Measurements from ENCODE around the gene BMP2K. TPM values are rescaled to one million over a fixed set of nuclear protein-coding genes. Genes with fewer than 3 reads are reported as not detected.

Gene BMP2K
- total RNA-seq, 1 donor from 2014 or later = 17.3 TPM

DNA sequence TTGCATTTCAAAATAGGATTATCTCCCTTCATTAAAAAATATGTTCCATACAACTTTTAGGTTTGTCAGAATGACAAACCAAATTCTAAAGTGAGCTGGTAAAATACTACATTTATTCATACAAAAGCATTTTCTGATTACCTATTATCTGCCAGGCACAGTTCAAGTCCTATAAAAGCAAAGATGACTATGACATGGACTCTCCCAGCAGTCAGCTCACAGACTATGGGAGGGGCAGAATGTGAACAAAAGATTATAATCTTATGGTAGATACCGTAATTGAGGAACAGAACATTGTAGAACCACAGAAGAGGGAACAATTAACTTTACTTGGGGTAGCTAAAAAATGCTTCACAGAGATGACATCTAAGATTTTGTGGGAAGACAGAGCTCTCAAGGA is 150.7 kb downstream of the BMP2K start:
- Mint-ChIP-seq H3K36me3 (ENCODE audit: low read depth) (peaks cover 37% of the 10 kb centered on the region), H3K27me3 (no peaks in the 10 kb centered on the region)
- intact Hi-C loops (cut with micrococcal nuclease) = no loop called here

DNA sequence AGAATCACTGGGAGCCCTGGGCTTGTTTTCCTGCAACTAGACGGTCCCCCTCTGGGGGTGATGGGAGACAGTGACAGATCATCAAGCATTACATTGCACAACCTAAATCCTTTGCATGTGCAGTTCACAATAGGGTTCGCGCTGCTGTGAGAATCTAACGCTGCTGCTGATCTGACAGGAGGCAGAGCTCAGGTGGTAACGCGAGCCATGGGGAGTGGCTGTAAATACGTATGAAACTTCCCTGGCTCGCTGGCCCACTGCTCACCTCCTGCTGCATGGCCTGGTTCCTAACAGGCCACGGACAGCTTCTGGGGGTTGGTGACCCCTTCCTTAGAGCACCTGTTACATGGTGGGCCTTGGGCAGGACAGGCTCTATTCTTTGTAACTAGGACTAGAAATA is 152.7 kb downstream of the BMP2K start:
- intact Hi-C loops (cut with micrococcal nuclease) = no loop called here
- no peak overlapping the region for H3K27ac Mint-ChIP-seq
- no peak for DNase-seq

More for the DNA sequence above, 150.7 kb downstream of the BMP2K start:
- no peak for DNase-seq
- Mint-ChIP-seq H3K4me1 (peaks cover 9% of the 10 kb centered on the region), H3K9me3 (no peaks in the 10 kb centered on the region), H3K4me3 (no peak overlapping the region), H3K27ac (no peak overlapping the region)

DNA sequence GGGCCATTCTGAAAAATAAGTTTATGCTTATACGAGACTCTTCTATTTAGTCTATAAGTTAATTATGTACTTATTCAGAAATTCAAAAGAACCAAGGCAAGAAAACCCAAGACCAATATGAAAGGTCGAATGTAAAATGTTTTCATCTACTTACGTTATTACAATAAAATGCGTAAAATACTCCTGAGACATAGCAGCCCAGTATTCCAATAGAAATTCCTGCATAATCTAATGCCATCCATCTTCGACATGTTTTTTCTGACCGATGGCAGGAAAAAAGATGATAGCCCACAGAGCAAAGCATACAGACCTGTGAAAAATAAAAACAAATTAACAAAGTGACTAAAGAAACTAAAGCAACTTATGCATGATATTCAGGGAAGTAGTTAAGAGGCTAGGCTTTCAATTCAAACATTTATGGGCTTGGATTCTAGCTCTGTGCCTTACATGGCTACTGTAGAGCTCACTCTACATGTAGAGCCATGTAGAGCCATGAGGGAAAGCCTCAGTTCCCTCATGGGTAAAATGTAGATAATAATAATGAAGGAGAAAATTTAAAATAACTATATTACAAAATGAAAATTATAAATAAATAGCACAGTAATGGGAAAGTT is 154.0 kb downstream of the BMP2K start:
- Mint-ChIP-seq H3K4me3 (no peak overlapping the region), H3K36me3 (ENCODE audit: low read depth) (peaks cover 38% of the 10 kb centered on the region), H3K4me1 (peaks cover 4% of the 10 kb centered on the region), H3K9me3 (no peaks in the 10 kb centered on the region), H3K27ac (no peak overlapping the region), H3K27me3 (no peaks in the 10 kb centered on the region)
- intact Hi-C loops (cut with micrococcal nuclease) = no loop called here
- no peak for DNase-seq

More for the DNA sequence above, 152.7 kb downstream of the BMP2K start:
- no peaks in the 10 kb centered on the region for H3K27me3 Mint-ChIP-seq
- no peak overlapping the region for H3K4me3 Mint-ChIP-seq
- H3K4me1 Mint-ChIP-seq = peaks cover 4% of the 10 kb centered on the region
- H3K9me3 Mint-ChIP-seq = no peaks in the 10 kb centered on the region
- H3K36me3 Mint-ChIP-seq (ENCODE audit: low read depth) = peaks cover 36% of the 10 kb centered on the region

DNA sequence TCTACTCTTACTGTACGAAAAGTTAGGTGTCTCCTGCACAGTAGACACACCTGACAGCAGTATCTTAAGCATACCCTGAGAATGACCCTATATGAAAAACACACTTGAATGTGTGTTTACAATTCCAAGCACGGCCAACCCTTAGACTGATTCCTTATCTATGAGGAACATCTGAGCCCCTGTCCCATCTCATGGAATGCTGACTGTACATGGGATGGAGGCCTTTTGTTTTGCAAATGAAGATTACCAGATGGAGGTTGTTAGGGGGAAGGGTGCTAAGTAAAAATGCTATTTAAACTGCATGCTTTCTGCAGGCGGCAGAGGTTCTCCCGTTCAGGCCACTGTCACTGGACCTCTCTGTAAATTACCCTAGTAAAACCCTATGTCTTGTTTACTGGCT is 160.8 kb downstream of the BMP2K start:
- intact Hi-C loops (cut with micrococcal nuclease) = loop anchor here (5.0 kb wide), 5 partner anchors 280 to 1245 kb away; no protein-coding TSS in a partner anchor
- Mint-ChIP-seq H3K4me1 (peaks cover 37% of the 10 kb centered on the region), H3K4me3 (no peak overlapping the region), H3K27ac (no peak overlapping the region), H3K27me3 (peaks cover 1% of the 10 kb centered on the region), H3K9me3 (no peaks in the 10 kb centered on the region), H3K36me3 (ENCODE audit: low read depth) (peaks cover 16% of the 10 kb centered on the region)
- no peak for DNase-seq

DNA sequence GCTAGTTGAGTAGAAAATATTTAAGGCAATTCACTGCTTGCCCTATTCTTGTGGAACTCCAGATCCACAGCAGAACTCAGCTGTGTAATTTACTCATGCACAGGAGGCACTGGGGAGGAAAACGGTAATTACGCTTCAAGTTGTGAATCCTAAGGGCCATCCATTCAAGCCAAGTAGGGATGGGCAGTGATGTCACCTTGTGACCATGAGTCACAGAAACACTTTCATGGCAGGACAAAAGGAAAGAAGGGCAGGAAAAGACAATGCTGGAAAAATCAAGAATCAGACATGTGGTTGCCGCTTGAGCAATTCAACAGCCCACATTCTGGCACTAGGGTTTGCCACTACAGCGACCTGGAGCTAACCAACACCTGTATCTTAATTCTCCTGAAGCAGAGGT is 161.7 kb downstream of the BMP2K start:
- peaks cover 37% of the 10 kb centered on the region for H3K4me1 Mint-ChIP-seq
- intact Hi-C loops (cut with micrococcal nuclease) = loop anchor here (2.0 to 5.0 kb wide), 7 partner anchors 15 to 1244 kb away; partner anchors contain the start of gene BMP2K
- H3K27ac Mint-ChIP-seq = peak overlapping the region; percentile 54
- no peaks in the 10 kb centered on the region for H3K9me3 Mint-ChIP-seq
- no peak for DNase-seq
- H3K36me3 Mint-ChIP-seq (ENCODE audit: low read depth) = peaks cover 16% of the 10 kb centered on the region
- H3K4me3 Mint-ChIP-seq = peak overlapping the region; percentile 51
- peaks cover 5% of the 10 kb centered on the region for H3K27me3 Mint-ChIP-seq

DNA sequence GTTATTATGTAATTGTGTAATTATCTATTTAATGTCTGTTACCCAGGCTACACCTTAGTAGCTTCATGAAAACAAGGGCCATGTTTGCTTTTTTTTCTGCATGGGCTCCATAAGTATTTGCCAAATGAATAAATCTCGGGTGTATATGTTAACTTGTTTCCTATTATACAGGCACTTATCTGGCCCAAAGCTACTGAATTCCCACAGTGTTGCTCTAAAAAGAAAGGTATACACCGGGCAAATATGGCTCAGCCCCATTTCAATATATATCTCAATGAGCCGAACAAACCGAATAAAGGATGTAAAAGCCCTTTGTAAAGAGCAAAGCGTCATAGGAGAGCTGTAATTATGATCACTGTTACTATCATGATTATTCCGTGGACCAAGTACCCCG is 162.3 kb downstream of the BMP2K start:
- no peaks in the 10 kb centered on the region for H3K9me3 Mint-ChIP-seq
- H3K36me3 Mint-ChIP-seq (ENCODE audit: low read depth) = peaks cover 15% of the 10 kb centered on the region
- H3K4me1 Mint-ChIP-seq = peaks cover 37% of the 10 kb centered on the region
- H3K27ac Mint-ChIP-seq = peak overlapping the region; percentile 85
- peaks cover 10% of the 10 kb centered on the region for H3K27me3 Mint-ChIP-seq
- intact Hi-C loops (cut with micrococcal nuclease) = loop anchor here (2.0 to 5.0 kb wide), 7 partner anchors 16 to 1244 kb away; partner anchors contain the start of gene BMP2K
- peak overlapping the region; percentile 94 for H3K4me3 Mint-ChIP-seq
- DNase-seq = peak; percentile 59

DNA sequence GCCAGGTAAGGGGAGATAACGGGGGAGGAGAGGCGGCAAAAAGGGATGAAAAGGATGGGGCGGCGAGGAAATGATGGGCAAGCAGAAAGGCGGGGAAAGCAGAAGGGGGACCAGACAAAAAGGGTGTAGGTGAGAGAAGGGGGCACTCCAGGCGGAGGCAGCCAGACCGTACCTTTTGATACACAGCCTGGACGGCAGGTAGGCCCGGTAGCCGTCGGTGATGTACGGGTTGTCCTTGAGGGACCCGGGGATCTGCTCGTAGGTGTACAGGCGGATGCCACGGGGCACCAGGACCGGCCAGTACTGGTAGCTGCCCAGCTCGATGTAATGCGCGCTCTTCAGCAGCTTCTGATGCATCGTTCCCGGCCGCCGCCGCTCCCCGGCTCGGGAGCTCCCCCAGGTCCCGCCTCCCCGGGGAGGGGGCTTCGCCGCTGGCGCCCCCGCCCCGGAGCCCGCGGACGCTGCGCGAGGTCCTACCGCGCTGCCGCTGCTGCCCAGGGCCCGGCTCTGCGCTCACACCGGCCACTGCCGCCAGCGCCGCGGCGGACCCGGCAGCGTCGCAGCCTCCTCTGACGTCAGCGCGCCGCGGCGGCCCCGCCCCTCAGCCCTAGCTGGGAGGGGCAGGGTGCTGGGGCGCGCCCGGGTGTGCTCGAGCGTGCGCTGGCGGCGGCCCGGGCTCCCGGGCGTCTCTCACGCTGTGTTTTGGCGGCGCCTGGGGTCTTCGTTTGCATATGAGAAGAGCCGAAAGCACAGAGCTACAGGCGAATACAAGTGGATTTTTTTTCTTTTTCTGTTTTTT is 162.9 kb downstream of the BMP2K start, which contains the start of gene PAQR3:
Gene PAQR3 (minus strand): TSS at position 571 of the 799 bp plus-strand sequence. CDS start 214 bp downstream, at position 357.
- Mint-ChIP-seq H3K9me3 (no peaks in the 10 kb centered on the region), H3K27ac (peak within 1 kb of the TSS; percentile 85), H3K4me3 (peak within 1 kb of the TSS; percentile 94), H3K36me3 (ENCODE audit: low read depth) (peaks cover 13% of the 10 kb centered on the region), H3K27me3 (peaks cover 16% of the 10 kb centered on the region), H3K4me1 (peaks cover 37% of the 10 kb centered on the region)
- intact Hi-C loops (cut with micrococcal nuclease) = loop anchor here (2.0 to 5.0 kb wide), 7 partner anchors 16 to 1243 kb away; partner anchors contain the start of gene BMP2K
- DNase-seq = peak; percentile 96

DNA sequence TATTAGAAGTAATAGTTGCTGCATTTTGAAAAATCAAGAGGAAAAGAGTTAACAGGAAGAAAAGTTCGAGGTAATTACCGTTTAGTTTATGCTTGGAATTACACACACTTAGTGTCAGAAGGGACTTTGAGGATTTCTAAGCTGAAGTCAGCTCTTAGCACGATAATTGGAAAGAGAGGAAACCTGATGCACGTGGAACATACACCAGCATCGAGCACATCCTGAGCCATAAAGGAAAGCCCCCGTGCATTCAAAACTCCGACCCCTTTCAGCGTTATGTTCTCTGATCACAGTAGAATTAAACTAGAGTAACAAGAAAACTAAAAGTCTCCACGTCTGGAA is 163.5 kb downstream of the BMP2K start:
- Mint-ChIP-seq H3K36me3 (ENCODE audit: low read depth) (peaks cover 10% of the 10 kb centered on the region), H3K27me3 (peaks cover 21% of the 10 kb centered on the region), H3K27ac (peak overlapping the region; percentile 73), H3K9me3 (no peaks in the 10 kb centered on the region), H3K4me1 (peaks cover 37% of the 10 kb centered on the region), H3K4me3 (peak overlapping the region; percentile 76)
- DNase-seq = no peak
- intact Hi-C loops (cut with micrococcal nuclease) = loop anchor here (2.0 to 5.0 kb wide), 7 partner anchors 17 to 1243 kb away; partner anchors contain the start of gene BMP2K

DNA sequence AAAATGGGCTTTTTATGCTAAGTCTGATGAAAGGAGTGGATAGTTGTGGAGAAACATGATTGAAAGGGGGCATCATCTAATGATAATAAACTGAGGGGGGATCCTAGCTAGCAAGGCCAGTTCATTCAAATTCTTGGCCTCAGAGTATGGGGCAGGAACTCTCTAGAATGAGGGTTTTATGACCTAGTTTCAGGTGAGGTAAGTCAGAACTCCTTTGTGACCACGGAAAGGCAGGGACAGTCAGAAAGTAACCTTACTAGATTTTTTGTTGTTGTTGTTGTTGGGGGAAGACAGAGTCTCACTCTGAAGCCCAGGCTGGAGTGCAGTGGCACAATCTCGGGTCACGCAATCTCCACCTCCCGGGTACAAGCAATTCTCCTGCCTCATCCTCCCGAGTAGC is 164.6 kb downstream of the BMP2K start:
- Mint-ChIP-seq H3K4me1 (peaks cover 35% of the 10 kb centered on the region), H3K27me3 (peaks cover 29% of the 10 kb centered on the region), H3K9me3 (no peaks in the 10 kb centered on the region), H3K4me3 (no peak overlapping the region), H3K36me3 (ENCODE audit: low read depth) (peaks cover 7% of the 10 kb centered on the region), H3K27ac (peak overlapping the region; percentile 3)
- DNase-seq = peak; percentile 60
- intact Hi-C loops (cut with micrococcal nuclease) = no loop called here

DNA sequence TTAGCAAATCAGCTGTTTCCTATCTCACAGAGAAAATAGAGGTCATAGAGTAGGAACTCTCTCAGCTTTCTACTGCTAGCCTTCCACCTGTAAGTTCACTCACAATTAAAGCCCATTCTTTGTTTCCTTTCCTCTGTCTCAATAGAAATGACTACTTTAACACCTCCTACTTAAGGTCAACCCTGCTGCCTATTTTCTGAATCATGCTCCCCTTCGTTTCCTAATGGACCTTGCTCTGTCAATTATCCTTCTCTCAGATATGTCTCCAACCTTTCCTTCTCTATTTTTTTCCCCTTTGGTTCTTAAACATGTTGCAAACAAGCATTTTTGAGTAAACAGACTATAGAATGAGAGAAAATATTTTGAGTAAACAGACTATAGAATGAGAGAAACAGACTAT is 168.2 kb downstream of the BMP2K start:
- H3K4me1 Mint-ChIP-seq = peaks cover 9% of the 10 kb centered on the region
- H3K27me3 Mint-ChIP-seq = peaks cover 52% of the 10 kb centered on the region
- no peaks in the 10 kb centered on the region for H3K36me3 Mint-ChIP-seq (ENCODE audit: low read depth)
- intact Hi-C loops (cut with micrococcal nuclease) = no loop called here
- no peak for DNase-seq
- H3K9me3 Mint-ChIP-seq = no peaks in the 10 kb centered on the region
- H3K27ac Mint-ChIP-seq = no peak overlapping the region
- H3K4me3 Mint-ChIP-seq = no peak overlapping the region

DNA sequence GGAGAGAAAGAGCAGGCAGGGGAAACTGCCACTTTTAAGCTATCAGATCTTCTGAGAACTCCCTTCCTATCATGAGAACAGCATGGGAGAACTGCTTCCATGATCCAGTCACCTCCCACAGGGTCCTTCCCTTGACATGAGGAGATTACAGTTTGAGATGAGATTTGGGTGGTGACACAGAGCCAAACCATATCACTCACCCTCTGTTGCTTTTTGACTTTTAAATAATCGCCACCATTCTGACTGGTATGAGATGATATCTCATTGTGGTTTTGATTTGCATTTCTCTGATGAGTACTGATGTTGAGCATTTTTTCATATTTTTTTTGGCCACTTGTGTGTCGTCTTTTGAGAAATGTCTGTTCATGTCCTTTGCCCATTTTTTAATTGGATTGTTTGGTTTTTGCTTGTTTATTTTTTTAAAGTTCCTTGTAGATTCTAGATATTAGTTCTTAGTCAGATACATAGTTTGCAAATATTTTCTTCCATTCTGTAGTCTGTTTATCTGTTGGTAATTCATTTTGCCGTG is 169.6 kb downstream of the BMP2K start:
- Mint-ChIP-seq H3K9me3 (no peaks in the 10 kb centered on the region), H3K4me1 (peaks cover 2% of the 10 kb centered on the region), H3K4me3 (no peak overlapping the region), H3K36me3 (ENCODE audit: low read depth) (no peaks in the 10 kb centered on the region), H3K27me3 (peaks cover 60% of the 10 kb centered on the region), H3K27ac (no peak overlapping the region)
- intact Hi-C loops (cut with micrococcal nuclease) = no loop called here
- DNase-seq = no peak

DNA sequence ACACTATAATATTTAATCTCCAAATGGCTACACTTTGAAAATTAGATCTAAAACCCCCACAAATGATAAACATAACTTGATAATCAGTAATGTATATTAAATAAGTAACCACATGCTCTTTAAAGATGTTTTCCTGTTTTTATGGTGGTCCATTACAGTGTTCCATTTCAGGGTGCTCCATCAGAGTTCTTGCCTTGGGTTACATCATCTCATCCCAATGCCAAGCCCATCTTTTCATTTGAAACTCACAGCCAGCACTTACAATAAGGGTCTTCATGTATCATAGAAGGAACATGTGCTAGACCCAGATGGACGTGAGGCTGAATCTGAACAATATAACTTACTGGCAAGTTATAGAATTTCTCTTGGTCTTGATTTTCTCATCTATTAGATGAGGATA is 173.6 kb downstream of the BMP2K start:
- Mint-ChIP-seq H3K4me3 (no peak overlapping the region), H3K27me3 (peaks cover 59% of the 10 kb centered on the region), H3K36me3 (ENCODE audit: low read depth) (no peaks in the 10 kb centered on the region), H3K9me3 (no peaks in the 10 kb centered on the region), H3K4me1 (no peaks in the 10 kb centered on the region), H3K27ac (no peak overlapping the region)
- no peak for DNase-seq
- intact Hi-C loops (cut with micrococcal nuclease) = loop anchor here (10.0 kb wide), 2 partner anchors 625 to 965 kb away; no protein-coding TSS in a partner anchor

DNA sequence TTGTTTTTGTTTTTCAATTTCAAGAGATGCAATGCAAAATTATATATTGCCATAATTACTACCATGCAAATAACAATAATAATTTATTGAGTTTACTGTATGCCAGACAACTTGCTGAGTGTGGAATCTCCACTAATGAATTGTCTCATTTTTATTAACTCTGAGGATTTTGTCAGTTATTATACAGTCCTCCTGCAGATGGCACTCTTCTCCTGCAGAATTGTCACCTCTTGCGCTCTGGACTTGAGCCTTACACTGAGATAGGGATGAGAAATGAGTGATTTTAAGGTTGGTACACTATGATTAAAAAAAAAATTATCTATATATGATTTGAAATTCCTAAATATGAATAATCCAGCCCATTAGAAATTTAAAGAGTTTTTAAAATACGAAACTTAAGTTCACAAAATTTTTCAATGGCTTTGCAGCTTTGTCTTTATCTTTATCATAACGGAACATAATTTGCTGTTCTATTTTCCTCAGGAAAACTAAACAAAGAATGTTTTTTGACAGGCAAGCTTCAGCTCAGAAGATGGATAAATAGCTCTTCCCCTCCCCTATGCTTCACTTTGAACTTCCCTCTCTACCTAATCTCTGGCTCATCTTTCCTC is 175.8 kb downstream of the BMP2K start:
- DNase-seq = peak; percentile 77

More for the DNA sequence above, 175.8 kb downstream of the BMP2K start:
- Mint-ChIP-seq H3K9me3 (no peaks in the 10 kb centered on the region), H3K27ac (no peak overlapping the region), H3K4me1 (no peaks in the 10 kb centered on the region), H3K27me3 (peaks cover 48% of the 10 kb centered on the region), H3K36me3 (ENCODE audit: low read depth) (no peaks in the 10 kb centered on the region), H3K4me3 (no peak overlapping the region)
- intact Hi-C loops (cut with micrococcal nuclease) = loop anchor here (1.0 to 10.0 kb wide), 3 partner anchors 623 to 1263 kb away; no protein-coding TSS in a partner anchor

Measured in activated CD4-positive, alpha-beta T cell treated with anti-CD3 and anti-CD28 coated beads, Interleukin-2, amount 10 ng/mL, durations not matched to agents 24 days and 14 days (primary cell).